Mesendoderm (in vitro differentiated cells): Measurements from ENCODE around the gene RPTN.
A peak's percentile ranks its signal among the peaks of the same experiment; 100 is the strongest.

ENCODE experiments used
- DNase-seq: peaks from one replicate; pipeline ENCODE4 v3.0.0; 2013
- H2AK5ac ChIP-seq: 2 replicates; pipeline ENCODE4 v1.6.1; 2013; ENCODE audit warnings: low read length, inconsistent platforms
- H2BK120ac ChIP-seq: 2 replicates; pipeline ENCODE4 v1.6.1; 2013; ENCODE audit warnings: low read depth, mild to moderate bottlenecking, low read length, moderate library complexity, mixed read lengths
- H2BK15ac ChIP-seq: replicated peaks from 2 replicates; pipeline ENCODE4 v1.6.1; 2013; ENCODE audit warnings: low read depth, mild to moderate bottlenecking, moderate library complexity
- H2BK5ac ChIP-seq: 2 replicates; pipeline ENCODE4 v1.6.1; 2013; ENCODE audit warnings: low read length, inconsistent platforms
- H3K18ac ChIP-seq: 2 replicates; pipeline ENCODE4 v1.6.1; 2013; ENCODE audit warnings: mild to moderate bottlenecking, low read length, mixed read lengths
- H3K23ac ChIP-seq: one replicate; pipeline ENCODE4 v1.6.1; 2013; ENCODE audit warnings: low read length
- H3K27ac ChIP-seq: 2 replicates; pipeline ENCODE4 v1.5.1; 2013; ENCODE audit warnings: low read depth, mild to moderate bottlenecking, inconsistent platforms, low read length, moderate library complexity
- H3K27me3 ChIP-seq: 2 replicates; pipeline ENCODE4 v1.6.1; 2013; ENCODE audit warnings: low read length, control low read depth, mild to moderate bottlenecking, inconsistent platforms; ENCODE audit not compliant: insufficient read depth, poor library complexity
- H3K36me3 ChIP-seq: 2 replicates; pipeline ENCODE4 v1.6.1; 2013; ENCODE audit warnings: low read length, inconsistent platforms; ENCODE audit not compliant: control insufficient read depth, insufficient read depth
- H3K4ac ChIP-seq: one replicate; pipeline ENCODE4 v1.6.1; 2013; ENCODE audit warnings: low read depth, mild to moderate bottlenecking, low read length, moderate library complexity
- H3K4me1 ChIP-seq: 2 replicates; pipeline ENCODE4 v1.6.1; 2013; ENCODE audit warnings: low read depth, low read length, inconsistent platforms; ENCODE audit not compliant: control insufficient read depth
- H3K4me2 ChIP-seq: 2 replicates; pipeline ENCODE4 v1.6.1; 2013; ENCODE audit warnings: low read length
- H3K4me3 ChIP-seq: 2 replicates; pipeline ENCODE4 v1.5.1; 2013; ENCODE audit warnings: mild to moderate bottlenecking, low read length
- H3K56ac ChIP-seq: one replicate; pipeline ENCODE4 v1.6.1; 2013; ENCODE audit warnings: low read length
- H3K79me1 ChIP-seq: 2 replicates; pipeline ENCODE4 v1.6.1; 2013; ENCODE audit warnings: low read length, inconsistent platforms
- H3K79me2 ChIP-seq: 2 replicates; pipeline ENCODE4 v1.6.1; 2013; ENCODE audit warnings: mild to moderate bottlenecking, low read length; ENCODE audit not compliant: control insufficient read depth, insufficient read depth
- H3K9ac ChIP-seq: 2 replicates; pipeline ENCODE4 v1.6.1; 2013; ENCODE audit warnings: low read length, inconsistent platforms
- H4K5ac ChIP-seq: one replicate; pipeline ENCODE4 v1.6.1; 2013; ENCODE audit warnings: low read length
- H4K8ac ChIP-seq: one replicate; pipeline ENCODE4 v1.6.1; 2013; ENCODE audit warnings: low read depth, mild to moderate bottlenecking, control low read depth, low read length, moderate library complexity
- WGBS: extraction: QIAGEN DNeasy Blood & Tissue Kit; methylation state at CpG from one replicate; pipeline ENCODE4 v1.1.7; 2013; ENCODE audit warnings: low lambda C conversion rate, missing lambda C conversion rate; ENCODE audit not compliant: insufficient coverage; ENCODE audit errors: extremely low coverage; 5-methylcytosine and 5-hydroxymethylcytosine counted together

Gene RPTN

GRCh38 chr1:152111515-152111968, 47.5 kb downstream of the RPTN start:
- peak overlapping the region; percentile 10 for H3K56ac ChIP-seq
- H3K79me1 ChIP-seq = no peaks in the 10 kb centered on the region
- H3K27me3 ChIP-seq = peaks cover 60% of the 10 kb centered on the region
- peak; percentile 84 for DNase-seq
- no peaks in the 10 kb centered on the region for H3K79me2 ChIP-seq
- no peak overlapping the region for H4K8ac ChIP-seq
- no peak overlapping the region for H3K18ac ChIP-seq
- H2BK5ac ChIP-seq = no peak overlapping the region
- H3K4me3 ChIP-seq = no peak overlapping the region
- no peak overlapping the region for H3K9ac ChIP-seq
- H3K23ac ChIP-seq = no peak overlapping the region
- WGBS = no CpG with 5 or more reads among the region's 44 CpGs
- H2BK15ac ChIP-seq = no peak overlapping the region
- no peak overlapping the region for H3K27ac ChIP-seq
- H2BK120ac ChIP-seq = no peak overlapping the region
- no peaks in the 10 kb centered on the region for H3K4me1 ChIP-seq
- H3K4me2 ChIP-seq = peak overlapping the region; percentile 34
- no peak overlapping the region for H3K4ac ChIP-seq
- no peak overlapping the region for H4K5ac ChIP-seq
- no peaks in the 10 kb centered on the region for H3K36me3 ChIP-seq
- H2AK5ac ChIP-seq = no peak overlapping the region

- Histone ChIP-seq H3K27me3 (peaks cover 60% of the 10 kb centered on the region), H3K27ac (no peak overlapping the region)
Observed at GRCh38 chr1:152110860-152111514, 48.0 kb downstream of the RPTN start.

GRCh38 chr1:152110365-152110859, 48.6 kb downstream of the RPTN start:
- Histone ChIP-seq H3K4me2 (no peak overlapping the region), H2BK120ac (no peak overlapping the region), H3K79me1 (no peaks in the 10 kb centered on the region), H3K23ac (no peak overlapping the region), H3K4me3 (no peak overlapping the region), H3K4me1 (no peaks in the 10 kb centered on the region), H3K9ac (no peak overlapping the region), H2BK15ac (no peak overlapping the region), H3K27ac (no peak overlapping the region), H2BK5ac (no peak overlapping the region), H3K18ac (no peak overlapping the region), H3K4ac (no peak overlapping the region), H2AK5ac (no peak overlapping the region), H3K36me3 (no peaks in the 10 kb centered on the region), H4K8ac (no peak overlapping the region), H4K5ac (no peak overlapping the region), H3K79me2 (no peaks in the 10 kb centered on the region), H3K27me3 (peaks cover 60% of the 10 kb centered on the region), H3K56ac (no peak overlapping the region)
- WGBS = no CpG with 5 or more reads among the region's 31 CpGs
- peak; percentile 57 for DNase-seq

More at GRCh38 chr1:152110860-152111514, 48.0 kb downstream of the RPTN start:
- Histone ChIP-seq H3K56ac (peak overlapping the region; percentile 42), H3K79me2 (no peaks in the 10 kb centered on the region), H4K5ac (no peak overlapping the region), H3K4me1 (no peaks in the 10 kb centered on the region), H4K8ac (no peak overlapping the region), H2BK15ac (no peak overlapping the region), H3K23ac (no peak overlapping the region), H3K4me2 (peak overlapping the region; percentile 8), H3K4me3 (no peak overlapping the region), H3K36me3 (no peaks in the 10 kb centered on the region), H3K79me1 (no peaks in the 10 kb centered on the region), H3K18ac (no peak overlapping the region), H3K4ac (no peak overlapping the region), H2BK5ac (no peak overlapping the region), H2AK5ac (no peak overlapping the region), H3K9ac (no peak overlapping the region), H2BK120ac (no peak overlapping the region)
- WGBS = no CpG with 5 or more reads among the region's 60 CpGs
- peak; percentile 76 for DNase-seq

- H3K4me1 ChIP-seq = no peaks in the 10 kb centered on the region
- no peak overlapping the region for H2AK5ac ChIP-seq
- H2BK5ac ChIP-seq = no peak overlapping the region
- H4K8ac ChIP-seq = no peak overlapping the region
- H3K4me3 ChIP-seq = no peak overlapping the region
- no peak overlapping the region for H3K4me2 ChIP-seq
- H3K36me3 ChIP-seq = no peaks in the 10 kb centered on the region
- H2BK15ac ChIP-seq = no peak overlapping the region
- no peak overlapping the region for H3K18ac ChIP-seq
- H3K27me3 ChIP-seq = peaks cover 60% of the 10 kb centered on the region
- H4K5ac ChIP-seq = no peak overlapping the region
- no CpG with 5 or more reads among the region's 15 CpGs for WGBS
- H3K4ac ChIP-seq = no peak overlapping the region
- no peak for DNase-seq
- H3K79me1 ChIP-seq = no peaks in the 10 kb centered on the region
- H3K79me2 ChIP-seq = no peaks in the 10 kb centered on the region
- no peak overlapping the region for H3K27ac ChIP-seq
- H3K23ac ChIP-seq = no peak overlapping the region
- H3K56ac ChIP-seq = no peak overlapping the region
- H2BK120ac ChIP-seq = no peak overlapping the region
- no peak overlapping the region for H3K9ac ChIP-seq
Observed at GRCh38 chr1:152109998-152110294, 49.1 kb downstream of the RPTN start.

- no peak overlapping the region for H3K4ac ChIP-seq
- no peak overlapping the region for H3K9ac ChIP-seq
- H3K4me3 ChIP-seq = no peak overlapping the region
- no peak overlapping the region for H4K5ac ChIP-seq
- no peak overlapping the region for H2BK120ac ChIP-seq
- no peak overlapping the region for H3K56ac ChIP-seq
- H3K36me3 ChIP-seq = no peaks in the 10 kb centered on the region
- H2BK5ac ChIP-seq = no peak overlapping the region
- peaks cover 60% of the 10 kb centered on the region for H3K27me3 ChIP-seq
- no peak overlapping the region for H3K23ac ChIP-seq
- no peaks in the 10 kb centered on the region for H3K4me1 ChIP-seq
- DNase-seq = peak; percentile 21
- no peaks in the 10 kb centered on the region for H3K79me2 ChIP-seq
- H2BK15ac ChIP-seq = no peak overlapping the region
- no peak overlapping the region for H3K18ac ChIP-seq
- no CpG with 5 or more reads among the region's 31 CpGs for WGBS
- no peak overlapping the region for H3K4me2 ChIP-seq
- H4K8ac ChIP-seq = no peak overlapping the region
- H2AK5ac ChIP-seq = no peak overlapping the region
- H3K79me1 ChIP-seq = no peaks in the 10 kb centered on the region
- H3K27ac ChIP-seq = no peak overlapping the region
Observed at GRCh38 chr1:152109231-152109997, 49.6 kb downstream of the RPTN start.
